Esophagus squamous epithelium (tissue), 4 donors: ENCODE measurements around the gene KIR2DL3.
"Not testable (repeated sequence)": the region's sequence is repeated elsewhere in the genome, so short reads cannot be mapped to it uniquely, and the experiment has no call there.

Source experiments
- CTCF ChIP-seq, 6 experiments: fragments of 450-650 bp in 4 of 6; fragments of 200-600 bp in 2 of 6; sonication (generic) in 2 of 6; IDR thresholded peaks; one replicate each; pipeline ENCODE4 v1.5.1; 2016 to 2019; ENCODE audit warnings: antibody characterized with exemption in 6 of 6, mild to moderate bottlenecking in 4 of 6, moderate library complexity in 4 of 6
- POLR2A ChIP-seq, 4 donors: fragments of 450-650 bp; IDR thresholded peaks; one replicate each; pipeline ENCODE4 v1.6.1; 2017; ENCODE audit warnings: antibody characterized with exemption in 4 of 4, mild to moderate bottlenecking in 4 of 4, moderate library complexity in 3 of 4

GRCh38 chr19:54769646-54770045 is 31.3 kb downstream of the KIR2DL3 start, which contains the start of gene KIR2DL1:
- not testable (repeated sequence) for TF ChIP-seq CTCF, POLR2A (IDR thresholded peaks at IDR 0.05)
